Esophagus (tissue), 2 donors: ENCODE results near the gene GPR156. TPM values are rescaled to one million over a fixed set of nuclear protein-coding genes. Genes with fewer than 3 reads are reported as not detected.

ENCODE experiments used
- H3K27ac ChIP-seq, 2 donors: one replicate each; pipeline ENCODE4 v1.5.1; 2013; ENCODE audit warnings: low read depth in 2 of 2, mild to moderate bottlenecking in 2 of 2, inconsistent platforms in 1 of 2, low read length in 1 of 2, moderate library complexity in 1 of 2
- H3K27me3 ChIP-seq, 2 donors: one replicate each; pipeline ENCODE4 v1.6.1; 2013; ENCODE audit warnings: low read length in 2 of 2, control low read depth in 1 of 2, mild to moderate bottlenecking in 1 of 2; ENCODE audit not compliant: insufficient read depth in 2 of 2, control insufficient read depth in 1 of 2
- H3K36me3 ChIP-seq, 2 donors: one replicate each; pipeline ENCODE4 v1.6.1; 2013; ENCODE audit warnings: low read length in 1 of 2; ENCODE audit not compliant: control insufficient read depth in 2 of 2, insufficient read depth in 2 of 2
- H3K4me1 ChIP-seq, 2 donors: one replicate each; pipeline ENCODE4 v1.6.1; 2013; ENCODE audit warnings: low read length in 1 of 2; ENCODE audit not compliant: control insufficient read depth in 2 of 2, insufficient read depth in 2 of 2
- H3K4me3 ChIP-seq, 2 donors: one replicate each; pipeline ENCODE4 v1.5.1; 2013; ENCODE audit warnings: low read length in 2 of 2, mild to moderate bottlenecking in 2 of 2, low read depth in 1 of 2, moderate library complexity in 1 of 2
- H3K9me3 ChIP-seq, 2 donors: one replicate each; pipeline ENCODE4 v1.6.1; 2013; ENCODE audit warnings: mild to moderate bottlenecking in 2 of 2, low read depth in 1 of 2, low read length in 1 of 2, moderate library complexity in 1 of 2; ENCODE audit not compliant: control insufficient read depth in 2 of 2, insufficient read depth in 1 of 2
- WGBS, 2 donors: extraction: QIAGEN DNeasy Blood & Tissue Kit; methylation state at CpG; one replicate each; pipeline ENCODE4 v1.1.7; 2013; 5-methylcytosine and 5-hydroxymethylcytosine counted together
- polyA plus RNA-seq, 2 donors: library from polyadenylated mRNA; stranded (reverse); fragments of 200-250 nt; gene quantifications; one replicate each; pipeline ENCODE4 v1.2.3, GENCODE V29; 2013
- donor health status: healthy with polysubstance abuse.
- donor health status: Bipolar disorder and iron deficiency.

GPR156 gene
- polyA plus RNA-seq, 2 donors: 0.07 to 0.10 TPM

- WGBS, 2 donors: 94 to 96% methylated on average over 7 of the region's 7 CpGs
Measured at GRCh38 chr3:120203621-120204020, 81.4 kb downstream of the GPR156 start.

GRCh38 chr3:120203016-120203415, 82.0 kb downstream of the GPR156 start:
- H3K4me1 ChIP-seq: no peaks in the 10 kb centered on the region
- no peaks in the 10 kb centered on the region for H3K27me3 ChIP-seq
- H3K4me3 ChIP-seq: no peak overlapping the region
- WGBS, 2 donors: 27 to 33% methylated on average over 2 of the region's 2 CpGs
- no peak overlapping the region for H3K27ac ChIP-seq
- no peaks in the 10 kb centered on the region for H3K9me3 ChIP-seq
- H3K36me3 ChIP-seq: no peaks in the 10 kb centered on the region

More at GRCh38 chr3:120203621-120204020, 81.4 kb downstream of the GPR156 start:
- Histone ChIP-seq H3K36me3 (no peaks in the 10 kb centered on the region), H3K4me3 (no peak overlapping the region), H3K4me1 (no peaks in the 10 kb centered on the region), H3K27me3 (no peaks in the 10 kb centered on the region), H3K27ac (no peak overlapping the region), H3K9me3 (no peaks in the 10 kb centered on the region)

GRCh38 chr3:120202363-120202762, 82.7 kb downstream of the GPR156 start:
- H3K4me3 ChIP-seq: no peak overlapping the region
- H3K36me3 ChIP-seq: no peaks in the 10 kb centered on the region
- WGBS, 2 donors: 97 to 98% methylated on average over 2 of the region's 2 CpGs
- H3K27me3 ChIP-seq: no peaks in the 10 kb centered on the region
- H3K9me3 ChIP-seq: no peaks in the 10 kb centered on the region
- H3K27ac ChIP-seq: no peak overlapping the region
- no peaks in the 10 kb centered on the region for H3K4me1 ChIP-seq

- WGBS, 2 donors: 80 to 87% methylated on average over 6 of the region's 6 CpGs
- Histone ChIP-seq H3K36me3 (no peaks in the 10 kb centered on the region), H3K4me3 (no peak overlapping the region), H3K4me1 (no peaks in the 10 kb centered on the region), H3K27ac (no peak overlapping the region), H3K9me3 (no peaks in the 10 kb centered on the region), H3K27me3 (no peaks in the 10 kb centered on the region)
Measured at GRCh38 chr3:120200493-120201235, 84.4 kb downstream of the GPR156 start.

GRCh38 chr3:120198305-120198878, 86.6 kb downstream of the GPR156 start:
- WGBS, 2 donors: 61 to 67% methylated on average over 3 of the region's 3 CpGs
- H3K27me3 ChIP-seq: no peaks in the 10 kb centered on the region
- no peaks in the 10 kb centered on the region for H3K9me3 ChIP-seq
- H3K27ac ChIP-seq: no peak overlapping the region
- no peaks in the 10 kb centered on the region for H3K4me1 ChIP-seq
- no peak overlapping the region for H3K4me3 ChIP-seq
- no peaks in the 10 kb centered on the region for H3K36me3 ChIP-seq

- Histone ChIP-seq H3K27ac (no peak overlapping the region), H3K9me3 (no peaks in the 10 kb centered on the region), H3K27me3 (no peaks in the 10 kb centered on the region), H3K4me1 (no peaks in the 10 kb centered on the region), H3K36me3 (no peaks in the 10 kb centered on the region), H3K4me3 (no peak overlapping the region)
- WGBS, 2 donors: 43 to 55% methylated on average over 2 of the region's 2 CpGs
Measured at GRCh38 chr3:120196812-120197211, 88.2 kb downstream of the GPR156 start.

GRCh38 chr3:120196333-120196732, 88.7 kb downstream of the GPR156 start:
- no peak overlapping the region for H3K4me3 ChIP-seq
- 83 to 85% methylated on average over 4 of the region's 4 CpGs for WGBS, 2 donors
- no peaks in the 10 kb centered on the region for H3K4me1 ChIP-seq
- no peaks in the 10 kb centered on the region for H3K9me3 ChIP-seq
- H3K36me3 ChIP-seq: no peaks in the 10 kb centered on the region
- H3K27me3 ChIP-seq: no peaks in the 10 kb centered on the region
- no peak overlapping the region for H3K27ac ChIP-seq

- Histone ChIP-seq H3K27ac (no peak overlapping the region), H3K4me1 (no peaks in the 10 kb centered on the region), H3K9me3 (no peaks in the 10 kb centered on the region), H3K4me3 (no peak overlapping the region), H3K27me3 (no peaks in the 10 kb centered on the region), H3K36me3 (no peaks in the 10 kb centered on the region)
Measured at GRCh38 chr3:120193554-120193953, 91.5 kb downstream of the GPR156 start.

- no peak overlapping the region for H3K27ac ChIP-seq
- H3K36me3 ChIP-seq: no peaks in the 10 kb centered on the region
- no peaks in the 10 kb centered on the region for H3K27me3 ChIP-seq
- H3K4me1 ChIP-seq: no peaks in the 10 kb centered on the region
- H3K4me3 ChIP-seq: no peak overlapping the region
- H3K9me3 ChIP-seq: no peaks in the 10 kb centered on the region
- 77% methylated on average over 3 of the region's 3 CpGs for WGBS, 2 donors
Measured at GRCh38 chr3:120192579-120192978, 92.4 kb downstream of the GPR156 start.

- WGBS, 2 donors: 80 to 92% methylated on average over 1 of the region's 1 CpG
- H3K4me3 ChIP-seq: no peak overlapping the region
- H3K9me3 ChIP-seq: no peaks in the 10 kb centered on the region
- no peak overlapping the region for H3K27ac ChIP-seq
- no peaks in the 10 kb centered on the region for H3K36me3 ChIP-seq
- H3K4me1 ChIP-seq: no peaks in the 10 kb centered on the region
- H3K27me3 ChIP-seq: no peaks in the 10 kb centered on the region
Measured at GRCh38 chr3:120192159-120192558, 92.9 kb downstream of the GPR156 start.
